Rectal smooth muscle tissue (tissue), 1 donor: Measurements from ENCODE around the gene TIMM17B.

Experiments
- H3K27ac ChIP-seq: one replicate; pipeline ENCODE4 v1.7.0; 2013; ENCODE audit warnings: low read depth, low read length, inconsistent platforms
- H3K27me3 ChIP-seq: one replicate; pipeline ENCODE4 v1.7.0; 2013; ENCODE audit warnings: low read length; ENCODE audit not compliant: control insufficient read depth, insufficient read depth
- H3K36me3 ChIP-seq: one replicate; pipeline ENCODE4 v1.7.0; 2013; ENCODE audit warnings: low read length; ENCODE audit not compliant: control insufficient read depth, insufficient read depth
- H3K4me1 ChIP-seq: one replicate; pipeline ENCODE4 v1.7.0; 2013; ENCODE audit warnings: low read length; ENCODE audit not compliant: control insufficient read depth, insufficient read depth
- H3K4me3 ChIP-seq: one replicate; pipeline ENCODE4 v1.7.0; 2013; ENCODE audit warnings: low read length
- H3K9ac ChIP-seq: one replicate; pipeline ENCODE4 v1.7.0; 2013; ENCODE audit warnings: low read length

The TIMM17B gene

DNA sequence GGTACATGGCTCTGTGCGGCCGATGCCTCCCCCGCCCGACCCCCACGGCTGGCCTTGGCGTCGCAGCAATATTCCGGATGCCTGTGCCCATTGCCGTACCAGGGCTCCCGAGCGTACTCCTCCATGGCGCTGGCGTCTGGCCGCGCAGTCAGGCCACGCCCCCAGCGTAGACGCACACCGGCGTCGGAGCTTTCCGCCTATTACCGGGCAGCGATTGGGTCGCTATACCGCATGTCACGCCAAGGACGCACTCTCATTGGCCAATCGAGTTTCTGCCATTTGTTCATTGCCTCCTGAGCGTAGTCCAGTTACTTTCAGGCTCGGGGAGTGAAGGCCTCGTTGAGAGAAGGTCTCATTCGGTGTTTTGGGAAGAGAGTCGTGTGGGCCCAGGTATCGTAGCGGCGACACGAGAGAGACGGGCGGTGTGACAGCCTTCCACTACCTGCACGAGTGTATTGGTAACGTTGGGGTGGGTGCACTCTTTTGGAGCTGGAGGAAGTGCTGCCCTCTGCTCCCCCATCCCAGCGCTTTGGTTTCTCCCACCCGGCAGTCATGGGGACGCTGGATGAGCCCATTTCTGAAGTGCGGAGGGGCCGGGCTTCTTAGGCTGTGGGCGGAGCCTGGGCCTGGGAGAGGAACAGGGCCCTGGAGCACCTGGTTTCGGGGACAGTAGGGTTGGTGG is at the start of gene TIMM17B, which contains the start of gene PQBP1:
TIMM17B (minus strand) TSS at position 144 of the 682 bp plus-strand sequence; CDS start at position 125, 19 bp downstream.
PQBP1 (plus strand) TSS at position 306 of the 682 bp plus-strand sequence. CDS start 580 bp downstream, outside the sequence.
- Histone ChIP-seq H3K9ac (peak within 1 kb of the TSS; percentile 59), H3K36me3 (peaks cover 2% of the 10 kb centered on the region), H3K4me1 (no peaks in the 10 kb centered on the region), H3K27ac (peak within 1 kb of the TSS; percentile 91), H3K27me3 (no peaks in the 10 kb centered on the region), H3K4me3 (peak within 1 kb of the TSS; percentile 74)

DNA sequence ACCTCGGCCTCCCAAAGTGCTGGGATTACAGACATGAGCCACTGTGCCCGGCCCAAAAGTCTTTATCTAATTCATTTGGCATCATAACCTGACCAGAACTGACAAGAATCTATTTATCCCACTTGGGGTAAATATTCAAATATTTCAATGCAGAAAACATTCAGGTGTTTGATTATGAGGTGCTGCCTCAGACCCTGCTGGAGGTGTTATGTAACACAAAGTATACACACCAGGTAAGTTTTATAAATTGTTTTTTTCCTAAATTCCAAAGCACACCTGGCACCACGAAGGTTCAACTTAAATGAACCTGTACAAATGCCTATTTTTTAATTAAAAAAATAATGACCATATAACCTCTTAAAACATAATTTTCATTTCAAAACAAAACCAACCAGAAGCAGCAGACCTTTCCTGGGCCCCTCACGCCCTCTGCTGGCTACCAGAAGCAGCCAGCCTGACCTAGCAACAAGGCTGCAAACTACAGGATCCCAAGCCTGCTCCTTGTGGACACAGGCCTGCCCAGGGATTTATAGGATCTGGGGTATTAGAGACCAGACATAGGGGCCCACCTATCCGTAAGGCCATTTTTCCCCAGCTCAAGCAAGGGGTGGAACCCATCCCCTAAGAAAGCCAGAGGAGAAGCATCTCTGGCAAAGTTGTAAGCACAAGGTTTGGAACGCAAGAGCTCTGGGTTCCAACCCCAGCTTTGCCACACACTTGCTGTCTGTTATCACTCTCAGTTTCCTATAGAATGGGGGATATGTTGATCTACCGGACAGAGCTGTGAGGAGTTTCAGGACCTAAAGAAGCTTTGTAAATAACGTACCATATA is 48.2 kb upstream of the TIMM17B start:
- H3K9ac ChIP-seq, result no peak overlapping the region
- no peak overlapping the region for H3K27ac ChIP-seq
- no peaks in the 10 kb centered on the region for H3K27me3 ChIP-seq
- H3K36me3 ChIP-seq, result no peaks in the 10 kb centered on the region
- H3K4me3 ChIP-seq, result no peak overlapping the region
- H3K4me1 ChIP-seq, result no peaks in the 10 kb centered on the region

DNA sequence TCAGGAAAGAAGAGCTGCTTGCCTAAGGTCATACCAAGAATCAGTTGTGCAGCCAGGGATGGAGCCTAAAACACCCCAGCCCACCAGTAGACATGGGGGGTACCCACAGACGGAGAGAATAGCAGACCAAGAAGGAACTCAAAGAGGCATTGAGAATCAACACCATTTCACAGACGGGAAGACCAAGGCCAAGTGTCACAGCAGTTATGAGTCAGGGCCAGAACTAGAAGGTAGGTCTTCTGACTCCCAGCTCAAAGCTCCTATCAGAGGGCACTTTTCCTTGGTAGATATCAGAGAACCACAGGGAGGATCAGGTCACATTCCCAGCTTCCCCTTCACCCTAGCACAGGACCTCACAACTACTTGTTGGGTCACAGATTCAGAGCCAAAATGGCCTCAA is 45.3 kb upstream of the TIMM17B start:
- H3K9ac ChIP-seq, result no peak overlapping the region
- H3K27ac ChIP-seq, result no peak overlapping the region
- no peaks in the 10 kb centered on the region for H3K36me3 ChIP-seq
- no peak overlapping the region for H3K4me3 ChIP-seq
- H3K4me1 ChIP-seq, result no peaks in the 10 kb centered on the region
- H3K27me3 ChIP-seq, result no peaks in the 10 kb centered on the region

DNA sequence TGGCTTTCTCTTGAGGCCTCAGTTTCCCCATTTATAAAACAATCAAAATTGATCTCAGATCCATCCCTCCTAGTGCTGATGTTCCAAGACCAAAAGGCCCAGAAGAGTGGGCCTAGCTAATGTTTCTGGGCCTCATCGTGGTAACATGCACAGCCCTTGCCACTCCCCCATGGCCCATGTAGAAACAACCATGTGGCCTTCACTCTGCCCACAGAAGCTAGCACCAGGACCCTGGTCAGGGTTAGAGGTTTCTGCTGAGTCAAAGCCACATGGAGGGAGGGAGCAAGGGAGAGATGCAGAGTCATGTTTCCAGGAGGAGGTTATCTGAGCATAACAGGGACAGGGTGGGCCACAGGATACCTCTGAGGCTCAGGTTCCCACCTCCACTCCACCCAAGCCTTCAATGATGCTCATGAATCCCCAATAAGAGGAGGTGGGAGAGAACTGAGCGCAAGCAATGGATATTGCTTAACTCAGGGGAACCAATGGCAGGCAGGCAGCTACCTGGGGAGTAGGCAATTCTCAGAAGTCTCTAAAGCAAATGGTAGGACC is 42.9 kb upstream of the TIMM17B start:
- H3K4me3 ChIP-seq, result no peak overlapping the region
- no peaks in the 10 kb centered on the region for H3K36me3 ChIP-seq
- H3K27ac ChIP-seq, result no peak overlapping the region
- H3K27me3 ChIP-seq, result no peaks in the 10 kb centered on the region
- no peak overlapping the region for H3K9ac ChIP-seq
- no peaks in the 10 kb centered on the region for H3K4me1 ChIP-seq

DNA sequence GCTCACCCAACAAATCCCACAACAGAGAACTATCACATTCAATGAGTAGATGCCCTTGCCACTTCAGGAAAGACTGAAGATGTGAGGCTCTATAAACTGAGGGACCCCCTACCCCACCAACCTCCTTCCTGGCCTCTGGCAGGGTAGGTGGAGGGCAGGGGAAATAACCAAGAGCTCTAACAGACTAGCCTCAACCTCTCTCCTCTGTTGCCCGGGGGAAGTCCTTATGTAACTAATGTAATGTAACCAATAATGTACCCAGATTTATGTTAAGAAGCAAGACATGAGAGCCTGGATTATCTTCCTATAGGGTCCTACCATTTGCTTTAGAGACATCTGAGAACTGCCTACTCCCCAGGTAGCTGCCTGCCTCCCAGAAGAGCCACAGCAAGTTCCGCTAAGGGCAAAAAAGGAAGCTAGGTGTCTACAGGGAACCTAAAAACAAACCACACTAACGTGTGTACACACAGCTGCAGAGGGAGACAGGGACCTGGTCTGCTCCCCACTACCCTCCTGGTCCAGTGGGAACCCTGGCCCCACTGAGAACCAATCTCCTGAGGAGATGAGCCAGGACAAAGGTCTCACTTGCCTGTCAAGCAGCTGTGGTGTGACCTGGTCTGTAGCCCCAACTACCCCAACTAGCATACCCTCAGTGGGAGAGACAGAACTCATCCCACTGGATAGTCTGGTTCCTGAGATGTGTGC is 42.1 kb upstream of the TIMM17B start:
- no peaks in the 10 kb centered on the region for H3K36me3 ChIP-seq
- no peak overlapping the region for H3K9ac ChIP-seq
- no peak overlapping the region for H3K4me3 ChIP-seq
- H3K27ac ChIP-seq, result no peak overlapping the region
- no peaks in the 10 kb centered on the region for H3K27me3 ChIP-seq
- no peaks in the 10 kb centered on the region for H3K4me1 ChIP-seq

DNA sequence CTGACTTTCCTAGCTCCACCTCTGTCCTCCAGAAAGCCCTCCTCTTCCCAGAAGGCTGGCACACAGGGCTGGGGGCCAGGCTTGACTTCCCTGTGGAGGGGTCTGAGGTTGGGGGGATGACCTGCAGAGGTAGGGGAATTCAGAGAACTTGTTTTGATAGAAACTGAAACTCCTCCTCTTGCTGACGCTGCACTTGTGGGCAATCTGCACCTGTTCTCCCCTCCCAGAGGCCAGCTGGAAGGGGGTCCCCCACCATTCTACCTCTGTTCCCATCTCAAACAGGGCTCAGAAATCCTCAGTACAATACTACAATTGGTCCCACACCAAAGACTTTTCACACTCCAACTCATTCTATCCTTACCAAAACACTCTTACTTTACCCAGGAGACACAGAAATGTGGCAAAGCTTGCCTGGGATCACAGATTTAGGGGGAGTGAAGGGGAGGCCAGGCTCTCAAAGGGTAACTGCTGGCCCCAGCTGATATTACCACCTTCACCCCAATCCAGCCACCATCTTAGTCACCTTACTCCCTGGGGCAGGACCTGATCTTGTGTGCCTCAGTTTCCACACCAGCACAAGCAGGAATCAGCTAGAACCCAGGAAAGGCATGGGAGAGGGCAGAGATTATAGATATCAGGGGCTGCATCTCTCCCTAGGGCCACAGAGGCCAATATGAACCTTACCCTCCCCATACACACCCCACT is 41.3 kb upstream of the TIMM17B start:
- Histone ChIP-seq H3K27me3 (no peaks in the 10 kb centered on the region), H3K27ac (no peak overlapping the region), H3K4me3 (no peak overlapping the region), H3K9ac (no peak overlapping the region), H3K36me3 (peaks cover 1% of the 10 kb centered on the region), H3K4me1 (no peaks in the 10 kb centered on the region)

DNA sequence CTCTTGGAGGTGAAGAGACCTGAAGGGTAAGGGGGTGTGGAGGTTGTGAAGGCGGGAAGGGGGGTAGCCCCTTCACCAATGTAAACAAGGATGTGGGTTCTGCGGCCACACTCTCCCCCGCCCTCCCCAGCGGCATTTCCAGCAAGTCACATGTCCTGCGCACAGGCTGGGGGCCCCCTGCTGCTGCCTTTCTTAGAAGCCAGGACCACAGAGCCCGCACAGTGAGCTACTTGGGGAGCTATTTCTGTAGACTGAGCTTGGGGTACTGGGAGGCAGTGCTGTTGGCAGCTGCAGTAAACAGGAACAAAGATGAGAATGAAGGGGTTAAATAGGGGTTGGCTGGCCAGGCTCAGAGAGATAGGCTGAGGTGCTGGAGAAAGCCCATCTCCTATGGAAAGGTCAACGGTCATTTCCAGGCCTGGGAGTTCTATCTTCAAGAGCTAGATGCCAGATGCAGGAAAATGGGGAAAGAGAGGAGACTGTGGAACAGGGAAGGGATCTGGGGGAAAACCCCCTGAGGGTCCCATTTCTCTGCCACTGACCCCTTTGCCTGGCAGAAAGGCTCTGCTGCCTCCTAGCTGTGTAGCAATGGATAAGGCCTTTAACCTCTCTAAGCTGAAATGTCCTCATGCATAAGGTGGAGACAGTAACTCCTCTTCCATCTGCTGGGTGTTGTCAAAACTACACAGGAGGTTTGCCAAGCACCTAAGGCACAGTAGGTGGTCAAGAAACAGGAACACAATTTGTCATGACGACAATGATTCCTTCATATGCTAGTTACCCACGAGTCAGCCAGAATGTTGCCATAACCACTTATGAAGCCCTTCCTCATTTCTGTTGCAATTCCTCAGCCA is 39.7 kb upstream of the TIMM17B start:
- Histone ChIP-seq H3K36me3 (peaks cover 3% of the 10 kb centered on the region), H3K9ac (no peak overlapping the region), H3K4me3 (no peak overlapping the region), H3K4me1 (no peaks in the 10 kb centered on the region), H3K27me3 (no peaks in the 10 kb centered on the region), H3K27ac (no peak overlapping the region)

DNA sequence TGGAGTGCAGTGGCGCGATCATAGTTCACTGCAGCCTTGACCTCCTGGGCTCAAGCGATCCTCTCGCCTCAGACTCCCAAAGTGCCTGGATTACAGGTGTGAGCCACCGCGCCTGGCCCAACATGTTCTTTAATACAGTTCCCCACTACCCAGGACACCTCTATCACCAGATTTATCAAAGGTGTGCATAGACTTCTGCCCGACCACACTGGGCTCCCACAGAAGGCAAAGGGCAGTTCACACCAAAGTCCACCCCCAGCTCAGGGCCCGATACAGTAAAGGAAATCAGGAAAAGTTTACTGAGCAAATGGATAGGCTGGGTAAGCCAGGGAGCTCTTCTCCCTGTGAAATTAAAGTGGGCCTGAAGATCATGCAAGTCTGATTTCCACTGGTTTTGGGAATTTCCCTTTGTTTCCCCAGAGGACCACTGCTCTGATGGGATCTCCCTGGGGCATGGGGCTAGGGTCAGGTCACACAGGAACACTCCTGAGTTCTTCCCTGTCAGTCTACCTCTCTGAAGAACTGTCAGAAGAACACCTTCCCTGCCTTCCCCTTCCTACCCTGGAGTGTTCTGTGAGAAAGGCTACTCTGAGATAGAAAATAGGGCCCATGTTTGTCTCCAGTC is 39.0 kb upstream of the TIMM17B start:
- H3K4me3 ChIP-seq, result no peak overlapping the region
- H3K27ac ChIP-seq, result no peak overlapping the region
- no peaks in the 10 kb centered on the region for H3K27me3 ChIP-seq
- H3K4me1 ChIP-seq, result no peaks in the 10 kb centered on the region
- no peak overlapping the region for H3K9ac ChIP-seq
- peaks cover 3% of the 10 kb centered on the region for H3K36me3 ChIP-seq

DNA sequence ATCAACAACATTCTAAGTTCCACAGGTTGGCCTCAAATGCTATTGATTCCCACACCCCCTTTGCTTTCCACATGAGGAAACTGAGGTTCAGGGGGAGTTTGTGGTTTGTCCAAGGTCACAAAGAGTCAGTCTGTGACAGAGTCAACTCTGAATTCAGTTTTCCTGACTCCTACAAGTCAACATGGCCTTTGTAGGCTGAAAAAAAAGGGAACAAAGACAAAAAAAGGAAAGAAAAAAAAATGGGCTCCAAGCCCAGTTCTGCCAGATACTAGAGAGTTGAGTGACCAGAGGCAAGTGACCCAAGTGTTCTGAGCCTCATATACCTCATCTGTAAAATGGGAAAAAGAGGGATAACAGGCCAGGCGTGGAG is 37.7 kb upstream of the TIMM17B start:
- H3K27ac ChIP-seq, result no peak overlapping the region
- H3K4me1 ChIP-seq, result no peaks in the 10 kb centered on the region
- H3K9ac ChIP-seq, result no peak overlapping the region
- peaks cover 3% of the 10 kb centered on the region for H3K36me3 ChIP-seq
- H3K27me3 ChIP-seq, result no peaks in the 10 kb centered on the region
- H3K4me3 ChIP-seq, result no peak overlapping the region

DNA sequence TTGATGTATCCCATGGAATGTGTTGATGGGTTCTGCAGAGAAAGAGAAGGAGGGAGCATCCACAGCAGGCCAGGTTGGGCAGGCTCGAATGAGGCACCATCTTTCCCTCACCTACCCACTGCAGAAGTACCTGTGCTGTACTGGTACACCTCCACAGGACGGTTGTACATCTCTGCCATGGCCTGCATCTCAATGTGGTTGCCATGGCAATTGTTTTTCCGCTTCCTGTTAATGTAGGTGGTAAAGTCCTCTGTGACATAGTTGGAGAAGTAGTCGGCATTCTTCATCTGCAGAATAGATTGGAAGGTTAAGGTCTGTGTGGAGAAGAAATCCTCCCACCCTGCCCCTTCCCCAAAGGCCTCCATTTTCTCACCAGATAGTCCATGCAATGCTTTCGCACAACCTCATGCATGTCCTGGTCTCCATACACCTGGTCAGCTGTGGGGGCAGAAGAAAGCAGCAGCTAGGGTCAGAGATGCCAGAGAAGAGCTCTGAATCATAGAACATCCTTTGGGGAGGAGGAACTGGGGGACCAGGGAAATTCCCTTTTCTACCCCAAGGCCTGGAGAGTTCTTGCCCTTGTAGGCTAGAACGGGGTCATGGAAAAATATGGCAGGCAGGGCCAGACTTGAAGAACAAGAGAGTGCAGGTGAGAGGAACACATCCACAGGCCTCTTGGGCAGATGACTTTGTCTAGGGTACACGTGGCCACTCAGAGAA is 37.2 kb upstream of the TIMM17B start:
- no peak overlapping the region for H3K9ac ChIP-seq
- H3K27ac ChIP-seq, result no peak overlapping the region
- no peak overlapping the region for H3K4me3 ChIP-seq
- no peaks in the 10 kb centered on the region for H3K27me3 ChIP-seq
- H3K36me3 ChIP-seq, result peaks cover 3% of the 10 kb centered on the region
- no peaks in the 10 kb centered on the region for H3K4me1 ChIP-seq
